Vagina (tissue), 2 donors: Measurements from ENCODE around the gene GOLGA6A. TPM values are rescaled to one million over a fixed set of nuclear protein-coding genes. Genes with fewer than 3 reads are reported as not detected.

Source experiments
- DNase-seq, 2 donors: peaks; one replicate each; pipeline ENCODE4 v3.0.0-alpha.2; 2017; ENCODE audit errors: extremely low spot score in 2 of 2
- H3K27ac ChIP-seq: fragments of 200-600 bp; sonication (generic); one replicate; pipeline ENCODE4 v1.5.1; 2019
- H3K27me3 ChIP-seq: fragments of 200-600 bp; sonication (generic); one replicate; pipeline ENCODE4 v1.5.1; 2019
- H3K36me3 ChIP-seq, 2 donors: fragments of 200-600 bp; sonication (generic); one replicate each; pipeline ENCODE4 v1.5.1; 2017 to 2019
- H3K4me1 ChIP-seq: fragments of 200-600 bp; sonication (generic); one replicate; pipeline ENCODE4 v1.5.1; 2019
- H3K4me3 ChIP-seq, 2 donors: fragments of 200-600 bp; sonication (generic); 1 replicate in 1 of 2; 2 replicates in 1 of 2; pipeline ENCODE4 v1.5.1; 2016 to 2019
- H3K9me3 ChIP-seq: fragments of 200-600 bp; sonication (generic); one replicate; pipeline ENCODE4 v1.5.1; 2019
- CTCF ChIP-seq, 3 experiments: fragments of 450-650 bp in 2 of 3; fragments of 200-600 bp in 1 of 3; sonication (generic) in 1 of 3; IDR thresholded peaks; one replicate each; pipeline ENCODE4 v1.5.1; 2017 to 2019; ENCODE audit warnings: antibody characterized with exemption in 3 of 3, mild to moderate bottlenecking in 2 of 3, moderate library complexity in 2 of 3
- POLR2A ChIP-seq, 2 donors: fragments of 450-650 bp; IDR thresholded peaks; one replicate each; pipeline ENCODE4 v1.6.1; 2017; ENCODE audit warnings: antibody characterized with exemption in 2 of 2, mild to moderate bottlenecking in 2 of 2, moderate library complexity in 2 of 2
- POLR2AphosphoS5 ChIP-seq, 2 donors: sonication (generic); formaldehyde crosslinking; IDR thresholded peaks; one replicate each; pipeline ENCODE4 v1.9.0; 2017; ENCODE audit warnings: antibody characterized with exemption in 2 of 2, mild to moderate bottlenecking in 2 of 2, low read depth in 1 of 2; ENCODE audit not compliant: insufficient read depth in 1 of 2
- intact Hi-C: fragments of 100-400 bp; cut with DNase I; formaldehyde crosslinking; loops from one replicate; pipeline ENCODE4 v1.15.1; 2023
- total RNA-seq: library from RNA; depleted of rRNA; stranded (reverse); fragments of >200 nt; gene quantifications from one replicate; pipeline ENCODE4 v1.2.3, GENCODE V29; 2016

Gene GOLGA6A
- total RNA-seq, 1 donor from 2014 or later = 0.25 TPM

- Histone ChIP-seq H3K4me1 (peaks cover 26% of the 10 kb centered on the region), H3K27ac (peak overlapping the region; percentile 49), H3K27me3 (no peaks in the 10 kb centered on the region), H3K9me3 (no peaks in the 10 kb centered on the region), H3K36me3 (peaks cover 0 to 30% of the 10 kb centered on the region in 2 donors), H3K4me3 (no peak overlapping the region)
- no peak for TF ChIP-seq POLR2A (IDR thresholded peaks at IDR 0.05)
- TF ChIP-seq CTCF (IDR thresholded peaks at IDR 0.05) = no peak
- peak in 1 of 2 donors; percentile 55 for TF ChIP-seq POLR2AphosphoS5 (IDR thresholded peaks at IDR 0.05; ENCODE audit: insufficient read depth in 1 of 2, low read depth in 1 of 2)
- intact Hi-C loops = loop anchor here (5.0 kb wide), 1 partner anchor 68 kb away; no protein-coding TSS in a partner anchor
- DNase-seq = peak in 1 of 2 donors; percentile 95
Observed at GRCh38 chr15:74040109-74040850, 42.1 kb downstream of the GOLGA6A start.

GRCh38 chr15:74039656-74040010, 42.7 kb downstream of the GOLGA6A start:
- intact Hi-C loops = loop anchor here (5.0 kb wide), 1 partner anchor 67 kb away; no protein-coding TSS in a partner anchor

GRCh38 chr15:74038707-74039655, 43.4 kb downstream of the GOLGA6A start:
- TF ChIP-seq CTCF (IDR thresholded peaks at IDR 0.05) (no peak), POLR2A (IDR thresholded peaks at IDR 0.05) (no peak), POLR2AphosphoS5 (IDR thresholded peaks at IDR 0.05; ENCODE audit: insufficient read depth in 1 of 2, low read depth in 1 of 2) (no peak)
- peak in 1 of 2 donors; percentile 85 for DNase-seq
- peak overlapping the region; percentile 49 for H3K27ac ChIP-seq
- H3K27me3 ChIP-seq = no peaks in the 10 kb centered on the region
- H3K9me3 ChIP-seq = no peaks in the 10 kb centered on the region
- peaks cover 26% of the 10 kb centered on the region for H3K4me1 ChIP-seq
- no peak overlapping the region for H3K4me3 ChIP-seq
- peaks cover 0 to 41% of the 10 kb centered on the region in 2 donors for H3K36me3 ChIP-seq
- intact Hi-C loops = no loop called here

More at GRCh38 chr15:74039656-74040010, 42.7 kb downstream of the GOLGA6A start:
- H3K4me3 ChIP-seq = no peak overlapping the region
- peaks cover 26% of the 10 kb centered on the region for H3K4me1 ChIP-seq
- no peaks in the 10 kb centered on the region for H3K27me3 ChIP-seq
- H3K9me3 ChIP-seq = no peaks in the 10 kb centered on the region
- peak overlapping the region; percentile 49 for H3K27ac ChIP-seq
- DNase-seq = no peak
- H3K36me3 ChIP-seq = peaks cover 0 to 36% of the 10 kb centered on the region in 2 donors
- TF ChIP-seq POLR2A (IDR thresholded peaks at IDR 0.05) = no peak
- no peak for TF ChIP-seq POLR2AphosphoS5 (IDR thresholded peaks at IDR 0.05; ENCODE audit: insufficient read depth in 1 of 2, low read depth in 1 of 2)
- TF ChIP-seq CTCF (IDR thresholded peaks at IDR 0.05) = no peak

GRCh38 chr15:74037171-74038117, 44.9 kb downstream of the GOLGA6A start:
- Histone ChIP-seq H3K4me1 (peaks cover 26% of the 10 kb centered on the region), H3K36me3 (peaks cover 0 to 47% of the 10 kb centered on the region in 2 donors), H3K27me3 (no peaks in the 10 kb centered on the region), H3K27ac (no peak overlapping the region), H3K4me3 (no peak overlapping the region), H3K9me3 (no peaks in the 10 kb centered on the region)
- TF ChIP-seq POLR2AphosphoS5 (IDR thresholded peaks at IDR 0.05; ENCODE audit: insufficient read depth in 1 of 2, low read depth in 1 of 2) (peak in 1 of 2 donors; percentile 7), CTCF (IDR thresholded peaks at IDR 0.05) (no peak), POLR2A (IDR thresholded peaks at IDR 0.05) (no peak)
- intact Hi-C loops = no loop called here
- DNase-seq = peak in 1 of 2 donors; percentile 82
